ENCODE measurements around the gene TFCP2.
A peak's percentile ranks its signal among the peaks of the same experiment; 100 is the strongest.
"Not testable (repeated sequence)": the region's sequence is repeated elsewhere in the genome, so short reads cannot be mapped to it uniquely, and the experiment has no call there.

TFCP2 gene

GRCh38 chr12:51172515-51173431 is at the start of gene TFCP2:
TFCP2 (minus strand) TSS chr12:51173135; CDS start chr12:51172422, 713 bp downstream.
- peak; percentile 95 for DNase-seq (ENCODE audit: low read depth)

GRCh38 chr12:51222461-51222860 is 49.5 kb upstream of the TFCP2 start:
- no peak for DNase-seq (ENCODE audit: low read depth)

- not testable (repeated sequence) for DNase-seq (ENCODE audit: low read depth)
Observed at GRCh38 chr12:51219857-51220256, 46.9 kb upstream of the TFCP2 start.

DNA sequence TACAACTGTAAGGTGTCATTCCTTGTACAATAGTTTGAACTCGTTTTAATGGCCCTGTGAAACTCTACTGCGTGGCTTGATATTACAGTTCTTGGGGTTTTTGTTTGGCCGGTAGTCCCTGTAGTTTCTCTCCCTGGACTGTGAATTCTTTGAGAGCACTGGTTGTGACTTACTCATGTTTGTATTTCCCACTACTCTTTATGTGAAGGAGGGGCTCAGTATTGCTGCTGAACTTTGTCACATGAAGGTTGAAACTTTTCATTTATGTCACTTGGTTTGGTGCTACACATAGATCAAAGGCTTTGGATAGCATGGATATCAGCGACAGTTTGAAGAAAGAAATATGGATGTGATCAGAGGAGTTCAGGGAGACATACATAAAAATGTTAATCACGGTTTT is 46.4 kb upstream of the TFCP2 start:
- DNase-seq (ENCODE audit: low read depth): no peak

DNA sequence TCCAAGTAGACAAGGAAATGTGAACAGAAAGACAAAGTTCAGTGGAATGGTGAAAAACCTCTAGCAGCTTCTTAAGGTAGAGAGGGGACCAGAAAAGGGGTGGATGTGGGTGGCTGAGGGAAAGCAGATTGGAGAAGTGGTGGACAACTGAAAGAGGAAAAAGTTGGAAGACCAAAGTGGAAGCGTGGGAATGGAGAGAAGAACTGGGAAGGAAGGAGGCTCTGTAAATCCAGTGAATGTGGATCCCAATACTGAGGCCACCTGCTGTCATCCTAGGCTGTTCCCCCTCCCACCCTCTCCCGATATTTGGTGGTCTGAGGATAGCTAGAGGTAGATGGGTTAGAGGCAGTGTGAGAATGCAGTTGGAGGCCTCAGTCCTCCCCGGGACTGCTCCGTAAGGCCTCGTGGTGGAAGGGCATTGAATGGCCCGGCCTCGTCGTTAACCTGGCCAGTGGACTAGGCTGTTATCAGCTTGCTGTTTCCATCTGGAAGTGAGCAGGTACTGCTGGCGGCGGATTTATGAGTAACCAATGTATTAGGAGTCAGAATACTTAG is 45.7 kb upstream of the TFCP2 start:
- no peak for DNase-seq (ENCODE audit: low read depth)

- peak; percentile 72 for DNase-seq (ENCODE audit: low read depth)
Observed at GRCh38 chr12:51217968-51218606, 45.2 kb upstream of the TFCP2 start, which contains the start of gene POU6F1. POU6F1 (minus strand) TSS chr12:51218062; CDS start chr12:51206836, 11,226 bp downstream.

GRCh38 chr12:51217133-51217967 is 44.4 kb upstream of the TFCP2 start:
- DNase-seq (ENCODE audit: low read depth): no peak

GRCh38 chr12:51216642-51217041 is 43.7 kb upstream of the TFCP2 start:
- DNase-seq (ENCODE audit: low read depth): no peak

DNA sequence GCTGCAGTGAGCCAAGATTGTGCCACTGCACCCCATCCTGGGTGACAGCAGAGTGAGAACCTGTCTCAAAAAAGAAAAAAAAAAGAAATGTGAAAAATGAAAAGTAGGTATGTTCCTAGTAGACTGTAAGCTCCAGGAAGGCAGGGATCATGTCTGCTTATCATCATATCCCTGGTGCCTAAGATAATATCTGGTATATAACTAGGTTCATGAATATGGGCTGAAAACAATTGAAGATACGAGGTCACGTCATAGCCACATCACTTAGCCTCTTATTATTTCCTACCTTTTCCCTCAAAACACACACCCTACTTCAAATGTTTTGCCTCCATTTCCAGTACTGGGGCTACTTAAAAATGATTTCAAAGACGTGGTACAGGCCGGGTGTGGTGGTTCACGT is 42.0 kb upstream of the TFCP2 start:
- no peak for DNase-seq (ENCODE audit: low read depth)

DNA sequence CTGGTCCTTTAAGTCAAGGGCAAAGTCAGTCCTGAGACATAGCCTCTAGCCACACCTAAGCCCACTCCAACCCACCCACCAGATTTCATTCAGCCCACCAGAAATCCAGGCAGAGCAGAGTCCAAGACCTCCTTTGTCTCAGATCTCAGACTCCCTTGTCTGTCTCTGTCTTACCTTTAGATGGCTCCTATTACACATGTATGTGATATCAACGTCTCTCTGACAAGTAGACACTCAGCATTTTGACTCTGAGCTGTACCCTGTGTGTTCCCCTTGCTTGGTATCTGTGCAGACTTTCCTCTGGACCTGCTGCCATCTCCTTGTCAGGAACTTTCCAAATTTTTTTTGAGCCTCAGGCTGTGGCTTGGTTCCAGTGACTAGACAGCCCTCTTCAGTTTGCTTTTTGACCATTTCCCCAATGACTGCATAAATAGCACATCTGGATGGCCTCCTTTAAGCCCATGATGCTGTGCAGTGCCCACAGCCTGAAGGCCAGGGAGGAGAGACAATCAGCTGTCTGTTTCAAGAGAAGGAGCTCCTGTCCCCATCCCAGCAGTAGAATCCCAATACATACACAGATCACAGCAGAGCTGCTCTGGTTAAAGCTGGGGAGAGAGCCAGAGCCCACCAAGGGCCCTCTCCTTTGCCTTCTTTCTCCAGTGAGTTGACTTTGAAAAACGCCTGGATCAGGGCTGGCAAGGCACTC is 37.9 kb upstream of the TFCP2 start:
- DNase-seq (ENCODE audit: low read depth): no peak

DNA sequence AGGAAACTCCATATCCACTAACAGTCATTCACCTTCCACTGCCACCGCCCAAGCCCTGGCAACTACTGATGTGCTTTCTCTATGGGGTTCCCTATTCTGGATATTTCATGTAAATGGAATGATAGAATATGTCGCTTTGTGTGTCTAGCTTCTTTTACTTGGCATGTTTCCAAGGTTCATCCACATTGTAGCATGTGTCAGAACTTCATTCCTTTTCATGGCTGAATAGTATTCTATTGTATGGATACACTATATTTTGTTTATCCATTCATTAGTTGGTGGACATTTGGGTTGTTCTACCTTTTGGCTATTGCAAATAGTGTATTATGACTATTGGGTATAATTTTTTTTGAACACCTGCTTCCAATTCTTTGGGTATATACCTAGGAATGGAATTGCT is 36.3 kb upstream of the TFCP2 start:
- no peak for DNase-seq (ENCODE audit: low read depth)

GRCh38 chr12:51208016-51208660 is 35.2 kb upstream of the TFCP2 start:
- DNase-seq (ENCODE audit: low read depth): no peak

DNA sequence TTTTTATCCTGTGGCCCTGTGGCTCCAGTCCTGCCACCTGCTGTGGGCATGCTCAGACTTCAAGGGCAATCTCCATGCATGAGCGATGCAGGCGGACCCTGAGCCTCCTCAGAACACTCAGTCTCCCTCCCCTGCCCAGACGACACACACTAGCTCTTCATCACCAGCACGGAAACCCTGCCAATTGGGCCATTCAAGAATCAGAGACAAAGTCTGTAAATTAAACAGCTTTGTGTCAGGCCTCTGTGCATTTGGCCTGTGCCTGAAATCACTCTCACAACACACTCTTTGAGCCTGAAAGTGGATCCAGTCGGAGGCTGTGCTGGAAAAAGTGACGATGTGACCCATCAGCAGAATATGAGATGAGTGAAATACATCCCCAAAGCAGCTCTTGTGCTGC is 32.4 kb upstream of the TFCP2 start:
- DNase-seq (ENCODE audit: low read depth): no peak

- no peak for DNase-seq (ENCODE audit: low read depth)
Observed at GRCh38 chr12:51202718-51203117, 29.8 kb upstream of the TFCP2 start.

DNA sequence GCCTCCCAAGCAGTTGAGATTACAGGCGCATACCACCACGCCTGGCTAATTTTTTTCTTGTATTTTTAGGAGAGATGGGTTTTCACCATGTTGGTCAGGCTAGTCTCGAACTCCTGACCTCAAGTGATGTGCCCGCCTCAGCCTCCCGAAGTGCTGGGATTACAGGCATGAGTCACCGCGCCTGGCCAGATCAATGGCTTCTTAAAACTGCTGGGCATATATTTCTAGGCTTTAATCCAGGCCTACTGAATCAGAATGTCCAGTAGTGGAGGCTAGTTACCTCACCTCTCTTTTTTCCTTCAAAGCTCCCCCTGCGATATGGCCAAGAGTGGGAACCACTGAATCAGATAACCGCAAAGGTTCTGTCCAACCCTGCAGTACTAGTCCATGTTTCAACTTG is 27.9 kb upstream of the TFCP2 start:
- DNase-seq (ENCODE audit: low read depth): no peak

DNA sequence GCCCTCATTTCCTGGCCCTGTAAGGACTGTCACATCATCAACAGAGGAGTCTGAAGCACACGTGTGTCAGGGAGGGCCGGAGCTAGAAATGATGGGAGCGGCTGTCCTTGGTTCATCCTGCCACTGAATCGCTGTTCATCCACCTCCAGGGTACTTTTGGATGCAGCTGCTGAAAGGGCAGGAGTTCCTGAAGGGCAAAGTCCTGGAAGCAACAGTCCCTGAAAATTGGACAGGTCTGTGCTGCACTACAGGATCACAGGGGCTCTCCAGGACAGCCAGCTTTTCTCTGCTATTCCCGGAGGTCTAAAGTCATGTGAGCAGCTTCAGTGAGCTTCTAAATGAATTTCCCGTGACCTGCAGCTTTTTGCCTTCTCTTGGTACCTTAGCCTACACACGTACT is 27.2 kb upstream of the TFCP2 start:
- no peak for DNase-seq (ENCODE audit: low read depth)

DNA sequence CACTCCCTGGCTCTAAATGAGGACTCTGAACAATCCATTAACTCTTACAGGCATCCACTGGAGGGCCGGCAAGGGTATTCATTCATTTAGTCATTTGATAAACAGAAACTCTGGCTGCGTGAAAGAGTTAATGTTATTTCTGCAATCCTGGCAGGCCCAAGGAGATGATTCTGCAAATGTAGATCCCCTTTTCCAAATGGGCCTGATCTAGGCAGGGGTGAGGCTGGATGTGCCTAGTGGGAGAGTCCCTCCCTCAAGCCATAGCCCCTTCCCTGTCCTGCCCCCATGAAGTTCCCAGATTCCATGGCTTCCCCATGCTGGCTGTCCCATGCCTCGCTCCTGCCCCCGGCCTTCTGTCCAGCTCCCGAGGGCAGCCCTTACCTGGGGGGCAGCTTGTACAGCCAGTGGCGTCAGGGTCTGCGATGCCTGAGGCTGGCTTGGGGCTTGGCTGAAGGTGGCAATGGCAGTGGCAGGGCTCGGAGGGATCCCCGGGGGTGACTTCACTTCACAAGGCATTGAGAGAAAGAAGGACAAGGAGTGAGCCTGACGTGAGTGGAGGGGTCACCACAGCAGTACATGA is 26.5 kb upstream of the TFCP2 start:
- DNase-seq (ENCODE audit: low read depth): no peak

DNA sequence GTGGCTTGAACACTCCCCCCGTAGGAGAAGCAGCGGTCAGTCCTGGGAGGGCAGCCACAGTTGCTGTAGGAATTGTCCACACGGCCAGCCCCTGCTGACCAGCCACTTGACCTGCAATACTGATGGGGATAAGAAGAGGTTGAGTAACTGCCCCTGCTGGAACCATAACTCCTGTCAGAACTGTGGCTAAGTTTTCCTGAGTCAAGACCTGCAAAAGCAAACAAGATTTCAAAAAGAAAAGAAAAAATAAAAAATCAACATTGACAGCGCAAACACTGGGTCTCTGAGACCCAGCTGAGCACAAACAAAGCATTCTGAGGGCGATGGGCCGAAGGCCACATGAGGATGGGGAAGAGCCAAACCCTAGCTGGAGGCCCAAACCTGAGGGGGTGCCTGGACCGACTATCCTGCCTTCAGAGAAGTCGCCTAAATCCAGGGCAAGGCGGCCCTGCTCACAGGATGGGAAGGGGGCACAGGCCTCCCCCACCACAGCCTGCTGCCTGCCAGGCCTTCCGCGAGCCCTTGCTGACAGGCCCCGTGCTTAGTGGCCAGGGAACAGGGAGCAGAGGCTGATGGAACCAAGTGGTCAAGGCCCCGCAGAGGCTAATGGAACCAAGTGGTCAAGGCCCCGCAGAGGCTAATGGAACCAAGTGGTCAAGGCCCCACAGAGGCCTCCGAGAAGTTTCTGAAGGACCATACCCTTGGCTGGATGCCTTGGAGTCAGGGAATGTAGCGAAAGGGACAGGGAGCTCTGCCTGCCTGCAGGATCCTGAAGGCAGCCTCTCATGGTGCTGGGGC is 25.8 kb upstream of the TFCP2 start:
- no peak for DNase-seq (ENCODE audit: low read depth)

GRCh38 chr12:51197736-51198567 is 25.0 kb upstream of the TFCP2 start:
- no peak for DNase-seq (ENCODE audit: low read depth)

All from GM04504 (cell line).